Epidermal melanocyte (primary cell): Measurements from ENCODE around the gene DNAJC15.

Experiments used
- DNase-seq: peaks from one replicate; pipeline ENCODE4 v3.0.0; 2011; ENCODE audit warnings: low spot score; ENCODE audit not compliant: insufficient read length

Gene DNAJC15

GRCh38 chr13:43124490-43124889 is 101.1 kb downstream of the DNAJC15 start:
- DNase-seq: no peak

- DNase-seq: no peak
Observed at GRCh38 chr13:43126420-43126819, 103.0 kb downstream of the DNAJC15 start.

GRCh38 chr13:43127103-43127798 is 103.9 kb downstream of the DNAJC15 start:
- no peak for DNase-seq

- no peak for DNase-seq
Observed at GRCh38 chr13:43127827-43128226, 104.4 kb downstream of the DNAJC15 start.

- DNase-seq: no peak
Observed at GRCh38 chr13:43128504-43128961, 105.1 kb downstream of the DNAJC15 start.

- no peak for DNase-seq
Observed at GRCh38 chr13:43129066-43129465, 105.7 kb downstream of the DNAJC15 start.

- no peak for DNase-seq
Observed at GRCh38 chr13:43129511-43130110, 106.2 kb downstream of the DNAJC15 start.

GRCh38 chr13:43132257-43132656 is 108.9 kb downstream of the DNAJC15 start:
- DNase-seq: no peak

- DNase-seq: no peak
Observed at GRCh38 chr13:43132911-43133310, 109.5 kb downstream of the DNAJC15 start.

GRCh38 chr13:43133792-43134191 is 110.4 kb downstream of the DNAJC15 start:
- DNase-seq: no peak

GRCh38 chr13:43134868-43135267 is 111.5 kb downstream of the DNAJC15 start:
- no peak for DNase-seq

- DNase-seq: no peak
Observed at GRCh38 chr13:43135516-43135915, 112.1 kb downstream of the DNAJC15 start.

- DNase-seq: no peak
Observed at GRCh38 chr13:43136920-43137575, 113.7 kb downstream of the DNAJC15 start.

- no peak for DNase-seq
Observed at GRCh38 chr13:43139211-43139610, 115.8 kb downstream of the DNAJC15 start.

- no peak for DNase-seq
Observed at GRCh38 chr13:43139921-43140320, 116.5 kb downstream of the DNAJC15 start.

GRCh38 chr13:43140985-43141384 is 117.6 kb downstream of the DNAJC15 start:
- no peak for DNase-seq

- DNase-seq: no peak
Observed at GRCh38 chr13:43141685-43142084, 118.3 kb downstream of the DNAJC15 start.

- no peak for DNase-seq
Observed at GRCh38 chr13:43143591-43143990, 120.2 kb downstream of the DNAJC15 start.

GRCh38 chr13:43145534-43146196 is 122.3 kb downstream of the DNAJC15 start:
- DNase-seq: no peak

GRCh38 chr13:43146400-43146799 is 123.0 kb downstream of the DNAJC15 start:
- DNase-seq: no peak

GRCh38 chr13:43150369-43151207 is 127.2 kb downstream of the DNAJC15 start:
- DNase-seq: no peak
